ENCODE data around the gene NEK2.

The NEK2 gene

GRCh38 chr1:211675230-211676105, at the start of gene NEK2:
Gene NEK2, minus strand, starts transcription at chr1:211675621. Its CDS starts 142 bp downstream, at chr1:211675479.
- TF ChIP-seq, protein P1, sequence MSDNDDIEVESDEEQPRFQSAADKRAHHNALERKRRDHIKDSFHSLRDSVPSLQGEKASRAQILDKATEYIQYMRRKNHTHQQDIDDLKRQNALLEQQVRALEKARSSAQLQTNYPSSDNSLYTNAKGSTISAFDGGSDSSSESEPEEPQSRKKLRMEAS (IDR thresholded peaks at IDR 0.05): peak; percentile 59
- peak; percentile 68 for TF ChIP-seq TAF1 (IDR thresholded peaks at IDR 0.05; ENCODE audit: low read depth)
- peak; percentile 99 for TF ChIP-seq FOXM1 (IDR thresholded peaks at IDR 0.05; ENCODE audit: borderline replicate concordance, low read depth)
- TF ChIP-seq EP300 (IDR thresholded peaks at IDR 0.05; ENCODE audit: borderline replicate concordance): no peak

- TF ChIP-seq TCF12 (IDR thresholded peaks at IDR 0.05; ENCODE audit: low read depth) (no peak), CREB1 (IDR thresholded peaks at IDR 0.05; ENCODE audit: low read depth) (no peak), TAF1 (IDR thresholded peaks at IDR 0.05; ENCODE audit: low read depth) (no peak), EP300 (IDR thresholded peaks at IDR 0.05; ENCODE audit: borderline replicate concordance) (0 out of 2 replicates have a peak, but pooled peaks have one; percentile 25), NFIC (IDR thresholded peaks at IDR 0.05) (no peak)
Measured at GRCh38 chr1:211724687-211725196, 49.3 kb upstream of the NEK2 start.

DNA sequence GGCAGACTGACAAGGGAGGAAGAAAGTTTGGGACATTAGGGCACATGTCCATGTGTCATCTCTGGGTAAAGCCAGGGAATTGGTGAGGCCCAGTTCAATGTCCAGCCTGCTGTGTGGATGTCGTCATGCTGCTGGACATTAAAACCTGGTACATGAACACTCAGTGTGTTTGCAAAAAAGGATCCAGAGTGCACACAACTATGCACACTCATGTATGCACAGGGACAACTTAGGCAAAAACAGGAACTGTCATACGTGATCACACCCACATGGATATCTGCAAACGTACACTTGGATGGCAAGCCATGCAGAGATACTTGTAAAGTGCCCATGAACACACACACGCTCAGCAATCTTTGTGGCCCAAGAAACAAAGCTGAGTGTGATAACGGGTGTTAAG, 47.9 kb upstream of the NEK2 start:
- no peak for TF ChIP-seq CREB1 (IDR thresholded peaks at IDR 0.05; ENCODE audit: low read depth)
- TF ChIP-seq NFIC (IDR thresholded peaks at IDR 0.05): no peak
- no peak for TF ChIP-seq EGR1 (IDR thresholded peaks at IDR 0.05)
- TF ChIP-seq TEAD4 (IDR thresholded peaks at IDR 0.05): no peak

- TF ChIP-seq EGR1 (IDR thresholded peaks at IDR 0.05): no peak
- TF ChIP-seq NFIC (IDR thresholded peaks at IDR 0.05): no peak
- no peak for TF ChIP-seq CEBPB (IDR thresholded peaks at IDR 0.05)
- no peak for TF ChIP-seq TEAD4 (IDR thresholded peaks at IDR 0.05)
- TF ChIP-seq, protein P1 (IDR thresholded peaks at IDR 0.05): no peak
- no peak for TF ChIP-seq TCF12 (IDR thresholded peaks at IDR 0.05; ENCODE audit: low read depth)
- TF ChIP-seq, protein P2, sequence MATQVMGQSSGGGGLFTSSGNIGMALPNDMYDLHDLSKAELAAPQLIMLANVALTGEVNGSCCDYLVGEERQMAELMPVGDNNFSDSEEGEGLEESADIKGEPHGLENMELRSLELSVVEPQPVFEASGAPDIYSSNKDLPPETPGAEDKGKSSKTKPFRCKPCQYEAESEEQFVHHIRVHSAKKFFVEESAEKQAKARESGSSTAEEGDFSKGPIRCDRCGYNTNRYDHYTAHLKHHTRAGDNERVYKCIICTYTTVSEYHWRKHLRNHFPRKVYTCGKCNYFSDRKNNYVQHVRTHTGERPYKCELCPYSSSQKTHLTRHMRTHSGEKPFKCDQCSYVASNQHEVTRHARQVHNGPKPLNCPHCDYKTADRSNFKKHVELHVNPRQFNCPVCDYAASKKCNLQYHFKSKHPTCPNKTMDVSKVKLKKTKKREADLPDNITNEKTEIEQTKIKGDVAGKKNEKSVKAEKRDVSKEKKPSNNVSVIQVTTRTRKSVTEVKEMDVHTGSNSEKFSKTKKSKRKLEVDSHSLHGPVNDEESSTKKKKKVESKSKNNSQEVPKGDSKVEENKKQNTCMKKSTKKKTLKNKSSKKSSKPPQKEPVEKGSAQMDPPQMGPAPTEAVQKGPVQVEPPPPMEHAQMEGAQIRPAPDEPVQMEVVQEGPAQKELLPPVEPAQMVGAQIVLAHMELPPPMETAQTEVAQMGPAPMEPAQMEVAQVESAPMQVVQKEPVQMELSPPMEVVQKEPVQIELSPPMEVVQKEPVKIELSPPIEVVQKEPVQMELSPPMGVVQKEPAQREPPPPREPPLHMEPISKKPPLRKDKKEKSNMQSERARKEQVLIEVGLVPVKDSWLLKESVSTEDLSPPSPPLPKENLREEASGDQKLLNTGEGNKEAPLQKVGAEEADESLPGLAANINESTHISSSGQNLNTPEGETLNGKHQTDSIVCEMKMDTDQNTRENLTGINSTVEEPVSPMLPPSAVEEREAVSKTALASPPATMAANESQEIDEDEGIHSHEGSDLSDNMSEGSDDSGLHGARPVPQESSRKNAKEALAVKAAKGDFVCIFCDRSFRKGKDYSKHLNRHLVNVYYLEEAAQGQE (IDR thresholded peaks at IDR 0.05; ENCODE audit: low read depth): no peak
- TF ChIP-seq CREB1 (IDR thresholded peaks at IDR 0.05; ENCODE audit: low read depth): no peak
- no peak for TF ChIP-seq RAD21 (IDR thresholded peaks at IDR 0.05; ENCODE audit: low read depth)
- TF ChIP-seq YY1 (IDR thresholded peaks at IDR 0.05; ENCODE audit: low read depth): no peak
Measured at GRCh38 chr1:211722277-211723175, 47.1 kb upstream of the NEK2 start.

DNA sequence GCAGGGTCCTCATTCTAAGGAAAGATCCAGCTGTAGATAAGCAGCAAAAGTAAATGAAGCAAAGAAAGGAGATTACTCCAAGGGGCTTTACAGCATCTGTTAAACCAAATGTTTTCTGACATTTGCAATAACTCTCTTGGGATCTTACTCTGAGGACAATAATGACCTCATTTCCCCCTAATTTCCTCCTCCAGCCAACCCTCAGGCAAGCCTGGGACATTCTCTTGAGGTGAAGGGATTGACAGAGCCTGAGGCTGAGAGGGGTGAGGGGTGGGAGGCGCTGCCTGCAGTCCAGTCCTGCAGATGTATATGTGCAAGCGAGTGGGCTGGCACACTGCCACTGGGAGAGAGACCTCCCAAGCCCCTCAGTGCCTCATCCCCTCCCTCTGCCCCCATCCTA, 40.5 kb upstream of the NEK2 start:
- no peak for TF ChIP-seq FOXM1 (IDR thresholded peaks at IDR 0.05; ENCODE audit: borderline replicate concordance, low read depth)
- TF ChIP-seq NFIC (IDR thresholded peaks at IDR 0.05): no peak
- no peak for TF ChIP-seq USF1 (IDR thresholded peaks at IDR 0.05)
- TF ChIP-seq TCF12 (IDR thresholded peaks at IDR 0.05; ENCODE audit: low read depth): no peak

GRCh38 chr1:211714154-211714553, 38.7 kb upstream of the NEK2 start:
- TF ChIP-seq, protein P1 (IDR thresholded peaks at IDR 0.05): no peak
- TF ChIP-seq, protein P2 (IDR thresholded peaks at IDR 0.05; ENCODE audit: low read depth): no peak
- no peak for TF ChIP-seq TAF1 (IDR thresholded peaks at IDR 0.05; ENCODE audit: low read depth)
- TF ChIP-seq YY1 (IDR thresholded peaks at IDR 0.05; ENCODE audit: low read depth): no peak
- no peak for TF ChIP-seq ZBTB7A (IDR thresholded peaks at IDR 0.05; ENCODE audit: low read depth)
- TF ChIP-seq USF1 (IDR thresholded peaks at IDR 0.05): no peak
- TF ChIP-seq TEAD4 (IDR thresholded peaks at IDR 0.05): no peak
- TF ChIP-seq EGR1 (IDR thresholded peaks at IDR 0.05): no peak
- no peak for TF ChIP-seq CREB1 (IDR thresholded peaks at IDR 0.05; ENCODE audit: low read depth)
- TF ChIP-seq CEBPB (IDR thresholded peaks at IDR 0.05): no peak
- no peak for TF ChIP-seq EP300 (IDR thresholded peaks at IDR 0.05; ENCODE audit: borderline replicate concordance)
- no peak for TF ChIP-seq NFIC (IDR thresholded peaks at IDR 0.05)
- no peak for TF ChIP-seq RAD21 (IDR thresholded peaks at IDR 0.05; ENCODE audit: low read depth)
- TF ChIP-seq TCF12 (IDR thresholded peaks at IDR 0.05; ENCODE audit: low read depth): no peak
- TF ChIP-seq FOXM1 (IDR thresholded peaks at IDR 0.05; ENCODE audit: borderline replicate concordance, low read depth): no peak
